Inflammatory macrophage treated with lipopolysaccharide for 4 hours (primary cell): ENCODE measurements around the gene BCORL1.
A peak's percentile ranks its signal among the peaks of the same experiment; 100 is the strongest.

Source experiments
- DNase-seq: peaks from one replicate; pipeline ENCODE4 v3.0.0-alpha.2; 2020

BCORL1 gene

GRCh38 chrX:130018143-130018542 lies 35.7 kb downstream of the BCORL1 start:
- DNase-seq = no peak

GRCh38 chrX:130020661-130021324 lies 38.4 kb downstream of the BCORL1 start:
- no peak for DNase-seq

GRCh38 chrX:130024127-130024526 lies 41.7 kb downstream of the BCORL1 start:
- DNase-seq = peak; percentile 84

GRCh38 chrX:130025256-130025655 lies 42.8 kb downstream of the BCORL1 start:
- no peak for DNase-seq

GRCh38 chrX:130027569-130027968 lies 45.1 kb downstream of the BCORL1 start:
- DNase-seq = no peak

- peak; percentile 35 for DNase-seq
Measured at GRCh38 chrX:130028196-130028595, 45.8 kb downstream of the BCORL1 start.

- no peak for DNase-seq
Measured at GRCh38 chrX:130030826-130031225, 48.4 kb downstream of the BCORL1 start.

- no peak for DNase-seq
Measured at GRCh38 chrX:130032552-130032951, 50.1 kb downstream of the BCORL1 start.

- DNase-seq = no peak
Measured at GRCh38 chrX:130034178-130034577, 51.7 kb downstream of the BCORL1 start.

- DNase-seq = no peak
Measured at GRCh38 chrX:130039847-130040246, 57.4 kb downstream of the BCORL1 start.

GRCh38 chrX:130047416-130047815 lies 65.0 kb downstream of the BCORL1 start:
- DNase-seq = no peak

GRCh38 chrX:130048686-130049222 lies 66.3 kb downstream of the BCORL1 start:
- DNase-seq = no peak

- no peak for DNase-seq
Measured at GRCh38 chrX:130049821-130050220, 67.4 kb downstream of the BCORL1 start.

- DNase-seq = no peak
Measured at GRCh38 chrX:130051176-130051845, 68.9 kb downstream of the BCORL1 start.

GRCh38 chrX:130053236-130053635 lies 70.8 kb downstream of the BCORL1 start:
- no peak for DNase-seq

GRCh38 chrX:130055103-130055502 lies 72.7 kb downstream of the BCORL1 start:
- DNase-seq = no peak

GRCh38 chrX:130055899-130056298 lies 73.5 kb downstream of the BCORL1 start:
- DNase-seq = no peak

GRCh38 chrX:130057209-130057608 lies 74.8 kb downstream of the BCORL1 start:
- DNase-seq = no peak

- no peak for DNase-seq
Measured at GRCh38 chrX:130058652-130059051, 76.2 kb downstream of the BCORL1 start.

- DNase-seq = peak; percentile 69
Measured at GRCh38 chrX:130060122-130061069, 78.0 kb downstream of the BCORL1 start.

- no peak for DNase-seq
Measured at GRCh38 chrX:130066975-130067615, 84.7 kb downstream of the BCORL1 start.

GRCh38 chrX:130071611-130072344 lies 89.3 kb downstream of the BCORL1 start:
- no peak for DNase-seq
